Gastroesophageal sphincter (tissue), 3 donors: Measurements from ENCODE around the gene MAN2B2.

Experiments
- EP300 ChIP-seq: sonication (generic); formaldehyde crosslinking; IDR thresholded peaks from one replicate; pipeline ENCODE4 v1.6.1; 2017; ENCODE audit warnings: antibody characterized with exemption, mild to moderate bottlenecking
- POLR2A ChIP-seq, 2 donors: fragments of 450-650 bp; IDR thresholded peaks; one replicate each; pipeline ENCODE4 v1.6.1; 2017; ENCODE audit warnings: antibody characterized with exemption in 2 of 2, mild to moderate bottlenecking in 2 of 2, moderate library complexity in 1 of 2
- POLR2AphosphoS5 ChIP-seq: sonication (generic); formaldehyde crosslinking; IDR thresholded peaks from one replicate; pipeline ENCODE4 v1.6.1; 2017; ENCODE audit warnings: antibody characterized with exemption
- TF ChIP-seq, protein P1 (sequence below), 4 experiments: fragments of 200-600 bp in 2 of 4; fragments of 450-650 bp in 2 of 4; sonication (generic) in 1 of 4; IDR thresholded peaks; one replicate each; pipeline ENCODE4 v1.5.1; 2017 to 2019; ENCODE audit warnings: antibody characterized with exemption in 4 of 4, mild to moderate bottlenecking in 2 of 4, moderate library complexity in 2 of 4

DNA sequence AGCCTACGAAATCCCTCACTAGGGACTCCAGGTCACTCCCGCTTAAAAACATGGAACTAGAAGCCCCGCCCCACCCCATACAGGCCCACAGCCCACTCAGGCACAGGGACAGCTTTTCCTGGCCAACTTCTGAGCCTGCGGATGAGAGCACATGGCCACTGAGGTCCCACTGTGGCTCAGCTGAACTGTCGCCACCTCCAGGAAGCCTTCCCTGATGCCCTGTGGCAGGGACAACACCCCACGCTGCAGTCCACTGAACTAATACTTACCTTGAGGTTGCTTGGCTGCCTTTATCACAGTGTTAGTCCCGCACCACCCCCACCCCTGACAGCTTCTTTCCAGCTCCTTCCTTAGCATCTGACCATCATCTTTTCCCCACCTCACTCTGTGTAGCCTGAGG, 39.3 kb upstream of the MAN2B2 start:
- TF ChIP-seq POLR2AphosphoS5 (no peak), POLR2A (IDR thresholded peaks at IDR 0.05) (no peak), EP300 (no peak)
- TF ChIP-seq, protein P1, sequence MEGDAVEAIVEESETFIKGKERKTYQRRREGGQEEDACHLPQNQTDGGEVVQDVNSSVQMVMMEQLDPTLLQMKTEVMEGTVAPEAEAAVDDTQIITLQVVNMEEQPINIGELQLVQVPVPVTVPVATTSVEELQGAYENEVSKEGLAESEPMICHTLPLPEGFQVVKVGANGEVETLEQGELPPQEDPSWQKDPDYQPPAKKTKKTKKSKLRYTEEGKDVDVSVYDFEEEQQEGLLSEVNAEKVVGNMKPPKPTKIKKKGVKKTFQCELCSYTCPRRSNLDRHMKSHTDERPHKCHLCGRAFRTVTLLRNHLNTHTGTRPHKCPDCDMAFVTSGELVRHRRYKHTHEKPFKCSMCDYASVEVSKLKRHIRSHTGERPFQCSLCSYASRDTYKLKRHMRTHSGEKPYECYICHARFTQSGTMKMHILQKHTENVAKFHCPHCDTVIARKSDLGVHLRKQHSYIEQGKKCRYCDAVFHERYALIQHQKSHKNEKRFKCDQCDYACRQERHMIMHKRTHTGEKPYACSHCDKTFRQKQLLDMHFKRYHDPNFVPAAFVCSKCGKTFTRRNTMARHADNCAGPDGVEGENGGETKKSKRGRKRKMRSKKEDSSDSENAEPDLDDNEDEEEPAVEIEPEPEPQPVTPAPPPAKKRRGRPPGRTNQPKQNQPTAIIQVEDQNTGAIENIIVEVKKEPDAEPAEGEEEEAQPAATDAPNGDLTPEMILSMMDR (IDR thresholded peaks at IDR 0.05): no peak
